NB4 (cell line): ENCODE data around the gene FAM163A.

Experiments
- CTCF ChIP-seq: IDR thresholded peaks from one replicate; pipeline ENCODE4 v1.5.1; 2012; ENCODE audit warnings: low read depth, low read length
- POLR2A ChIP-seq: IDR thresholded peaks from 2 replicates; pipeline ENCODE4 v1.6.1; 2011; ENCODE audit warnings: mild to moderate bottlenecking; ENCODE audit not compliant: insufficient read length; ENCODE audit errors: extremely low read depth

- TF ChIP-seq CTCF, result no peak
- no peak for TF ChIP-seq POLR2A
Measured at GRCh38 chr1:179806333-179806732, 63.2 kb downstream of the FAM163A start.
